ENCODE results near the gene MYH14. TPM values are rescaled to one million over a fixed set of nuclear protein-coding genes. Genes with fewer than 3 reads are reported as not detected.
"Not testable (repeated sequence)": the region's sequence is repeated elsewhere in the genome, so short reads cannot be mapped to it uniquely, and the experiment has no call there.

MYH14 gene
- total RNA-seq, 4 donors from 2014 or later = 103 to 174 (median 141) TPM

GRCh38 chr19:50224986-50225747, 21.7 kb downstream of the MYH14 start:
- Histone ChIP-seq H3K36me3 (peaks cover 0 to 30% of the 10 kb centered on the region in 2 donors), H3K4me3 (no peak overlapping the region), H3K9me3 (no peaks in the 10 kb centered on the region), H3K27ac (peak overlapping the region in 1 of 4 donors; percentile 25), H3K4me1 (no peaks in the 10 kb centered on the region), H3K27me3 (no peaks in the 10 kb centered on the region)
- DNase-seq = peak in 1 of 2 donors; percentile 59
- TF ChIP-seq POLR2A (IDR thresholded peaks at IDR 0.05) (no peak), CTCF (IDR thresholded peaks at IDR 0.05 in 4 of 5, conservative IDR thresholded peaks at IDR 0.05 in 1 of 5) (peak in 1 of 5 experiments; percentile 16)
- in situ Hi-C loops (cut with MboI; ENCODE audit: low sequenced_read_pairs in 4 of 4) = no loop called here
- peak; percentile 16 to 76 for ATAC-seq
- intact Hi-C loops (cut with DNase I; ENCODE audit: low total_unique reads) = no loop called here

GRCh38 chr19:50226536-50226935, 23.1 kb downstream of the MYH14 start:
- intact Hi-C loops (cut with DNase I; ENCODE audit: low total_unique reads) = no loop called here
- no peak for DNase-seq

DNA sequence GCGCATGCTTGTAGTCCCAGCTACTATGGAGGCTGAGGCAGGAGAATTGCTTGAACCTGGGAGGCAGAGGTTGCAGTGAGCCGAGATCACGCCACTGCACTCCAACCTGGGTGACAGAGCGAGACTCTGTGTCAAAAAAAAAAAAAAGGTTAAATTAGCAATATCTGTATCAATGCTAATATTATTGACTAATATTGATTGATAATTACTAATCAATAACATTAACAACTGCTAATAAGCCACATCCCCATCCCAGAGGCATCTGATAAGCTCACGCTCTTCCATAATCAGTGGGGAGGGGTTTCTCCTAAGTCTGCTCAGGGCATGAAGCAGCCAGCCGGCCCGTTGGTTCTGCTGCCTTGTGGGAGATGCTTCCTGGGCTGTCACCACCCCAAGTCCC, 24.7 kb downstream of the MYH14 start:
- ATAC-seq; in situ Hi-C loops (cut with MboI; ENCODE audit: low sequenced_read_pairs in 4 of 4); intact Hi-C loops (cut with DNase I; ENCODE audit: low total_unique reads): not testable (repeated sequence)

More at GRCh38 chr19:50226536-50226935, 23.1 kb downstream of the MYH14 start:
- peaks cover 0 to 30% of the 10 kb centered on the region in 2 donors for H3K36me3 ChIP-seq
- no peaks in the 10 kb centered on the region for H3K4me1 ChIP-seq
- in situ Hi-C loops (cut with MboI; ENCODE audit: low sequenced_read_pairs in 4 of 4) = no loop called here
- ATAC-seq = no peak
- no peak overlapping the region for H3K4me3 ChIP-seq
- no peaks in the 10 kb centered on the region for H3K9me3 ChIP-seq
- no peak for TF ChIP-seq CTCF (IDR thresholded peaks at IDR 0.05 in 4 of 5, conservative IDR thresholded peaks at IDR 0.05 in 1 of 5)
- TF ChIP-seq POLR2A (IDR thresholded peaks at IDR 0.05) = no peak
- H3K27ac ChIP-seq = no peak overlapping the region
- no peaks in the 10 kb centered on the region for H3K27me3 ChIP-seq

GRCh38 chr19:50230379-50231351, 27.2 kb downstream of the MYH14 start:
- ATAC-seq = no peak
- in situ Hi-C loops (cut with MboI; ENCODE audit: low sequenced_read_pairs in 4 of 4) (no loop called here), intact Hi-C loops (cut with DNase I; ENCODE audit: low total_unique reads) (no loop called here)

More for the DNA sequence above, 24.7 kb downstream of the MYH14 start:
- H3K4me3 ChIP-seq, DNase-seq, H3K4me1 ChIP-seq, H3K27ac ChIP-seq, H3K9me3 ChIP-seq, H3K27me3 ChIP-seq: not testable (repeated sequence)
- peaks cover 0 to 26% of the 10 kb centered on the region in 2 donors for H3K36me3 ChIP-seq

GRCh38 chr19:50231417-50231816, 28.0 kb downstream of the MYH14 start:
- DNase-seq; intact Hi-C loops (cut with DNase I; ENCODE audit: low total_unique reads); H3K4me3 ChIP-seq; H3K27me3 ChIP-seq; ATAC-seq; in situ Hi-C loops (cut with MboI; ENCODE audit: low sequenced_read_pairs in 4 of 4); H3K9me3 ChIP-seq; H3K36me3 ChIP-seq: not testable (repeated sequence)
- Histone ChIP-seq H3K4me1 (peaks cover 14 to 21% of the 10 kb centered on the region in 2 donors), H3K27ac (peak overlapping the region; percentile 17 to 92 (median 78))

More at GRCh38 chr19:50230379-50231351, 27.2 kb downstream of the MYH14 start:
- peak in 1 of 2 donors; percentile 38 for DNase-seq
- Histone ChIP-seq H3K4me1 (peaks cover 14 to 20% of the 10 kb centered on the region in 2 donors), H3K4me3 (no peak overlapping the region), H3K36me3 (peaks cover 0 to 7% of the 10 kb centered on the region in 2 donors), H3K27me3 (no peaks in the 10 kb centered on the region), H3K9me3 (no peaks in the 10 kb centered on the region), H3K27ac (peak overlapping the region; percentile 17 to 91 (median 57))
- TF ChIP-seq POLR2A (IDR thresholded peaks at IDR 0.05) (no peak), CTCF (IDR thresholded peaks at IDR 0.05 in 4 of 5, conservative IDR thresholded peaks at IDR 0.05 in 1 of 5) (no peak)
